ENCODE results near the gene ATP5F1D. TPM values are rescaled to one million over a fixed set of nuclear protein-coding genes. Genes with fewer than 3 reads are reported as not detected.

The ATP5F1D gene
- total RNA-seq, 1 donor from 2014 or later, result 172 TPM

DNA sequence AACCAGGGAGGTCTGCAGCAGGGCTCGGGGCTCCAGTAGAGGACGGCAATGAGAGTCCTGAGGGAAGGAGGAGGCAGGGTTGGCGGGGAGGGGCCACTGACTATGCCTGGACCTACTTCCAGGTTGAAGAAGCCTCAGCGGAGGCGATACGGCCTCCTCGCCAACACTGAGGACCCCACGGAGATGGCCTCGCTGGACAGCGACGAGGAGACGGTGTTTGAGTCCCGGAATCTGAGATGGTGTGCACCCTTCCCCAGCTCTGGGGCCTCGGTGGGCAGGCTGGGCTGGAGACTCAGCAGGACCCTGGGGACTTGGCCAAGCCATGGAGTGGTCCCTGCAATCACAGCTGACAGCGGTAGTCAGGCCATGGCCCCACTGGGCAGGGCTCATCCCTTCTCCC, 35.5 kb downstream of the ATP5F1D start:
- intact Hi-C loops (cut with micrococcal nuclease), result loop anchor here (5.0 kb wide), 2 partner anchors 80 to 535 kb away; partner anchors contain the start of gene ATP8B3
- Mint-ChIP-seq H3K36me3 (ENCODE audit: low read depth) (peaks cover 49% of the 10 kb centered on the region), H3K4me3 (peak overlapping the region; percentile 84), H3K9me3 (no peaks in the 10 kb centered on the region), H3K27me3 (peaks cover 3% of the 10 kb centered on the region), H3K27ac (peak overlapping the region; percentile 85), H3K4me1 (peaks cover 35% of the 10 kb centered on the region)
- no peak for DNase-seq
- ChIA-PET POLR2A (interaction anchor here (1.1 to 1.6 kb wide), 2 partner anchors 8 to 106 kb away, joined by 3 to 13 read pairs; partner anchors contain the start of gene CIRBP), CTCF (interaction anchor here (1.7 to 3.5 kb wide), 2 partner anchors 33 to 95 kb away, joined by 11 to 27 read pairs; no protein-coding TSS in a partner anchor)
- no peak for ATAC-seq (ENCODE audit: low read depth)
- TF ChIP-seq, protein P1, sequence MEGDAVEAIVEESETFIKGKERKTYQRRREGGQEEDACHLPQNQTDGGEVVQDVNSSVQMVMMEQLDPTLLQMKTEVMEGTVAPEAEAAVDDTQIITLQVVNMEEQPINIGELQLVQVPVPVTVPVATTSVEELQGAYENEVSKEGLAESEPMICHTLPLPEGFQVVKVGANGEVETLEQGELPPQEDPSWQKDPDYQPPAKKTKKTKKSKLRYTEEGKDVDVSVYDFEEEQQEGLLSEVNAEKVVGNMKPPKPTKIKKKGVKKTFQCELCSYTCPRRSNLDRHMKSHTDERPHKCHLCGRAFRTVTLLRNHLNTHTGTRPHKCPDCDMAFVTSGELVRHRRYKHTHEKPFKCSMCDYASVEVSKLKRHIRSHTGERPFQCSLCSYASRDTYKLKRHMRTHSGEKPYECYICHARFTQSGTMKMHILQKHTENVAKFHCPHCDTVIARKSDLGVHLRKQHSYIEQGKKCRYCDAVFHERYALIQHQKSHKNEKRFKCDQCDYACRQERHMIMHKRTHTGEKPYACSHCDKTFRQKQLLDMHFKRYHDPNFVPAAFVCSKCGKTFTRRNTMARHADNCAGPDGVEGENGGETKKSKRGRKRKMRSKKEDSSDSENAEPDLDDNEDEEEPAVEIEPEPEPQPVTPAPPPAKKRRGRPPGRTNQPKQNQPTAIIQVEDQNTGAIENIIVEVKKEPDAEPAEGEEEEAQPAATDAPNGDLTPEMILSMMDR (IDR thresholded peaks at IDR 0.05), result no peak

DNA sequence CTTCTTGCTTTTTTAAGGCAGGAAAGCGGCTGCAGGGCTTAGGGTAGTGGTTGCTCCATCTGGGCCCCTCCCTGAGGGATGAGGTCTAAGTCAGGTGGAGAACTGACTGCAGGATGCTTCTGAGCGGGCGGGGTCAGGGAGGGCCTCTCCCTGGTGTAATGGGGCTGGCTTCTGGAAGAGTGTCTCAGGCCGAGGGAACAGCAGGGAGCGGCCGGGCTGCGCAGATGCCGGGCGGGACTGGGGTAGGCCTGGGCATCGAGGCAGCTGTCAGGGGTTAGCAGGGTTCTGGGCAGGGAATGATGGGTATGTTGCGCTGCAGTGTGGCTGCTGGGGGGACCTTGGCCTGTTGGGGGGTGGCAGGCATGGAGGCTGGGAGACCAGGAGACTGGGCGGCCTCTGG, 36.5 kb downstream of the ATP5F1D start:
- CTCF ChIA-PET, result interaction anchor here (1.7 to 3.5 kb wide), 2 partner anchors 34 to 94 kb away, joined by 11 to 27 read pairs; no protein-coding TSS in a partner anchor
- no peak overlapping the region for H3K27ac Mint-ChIP-seq

DNA sequence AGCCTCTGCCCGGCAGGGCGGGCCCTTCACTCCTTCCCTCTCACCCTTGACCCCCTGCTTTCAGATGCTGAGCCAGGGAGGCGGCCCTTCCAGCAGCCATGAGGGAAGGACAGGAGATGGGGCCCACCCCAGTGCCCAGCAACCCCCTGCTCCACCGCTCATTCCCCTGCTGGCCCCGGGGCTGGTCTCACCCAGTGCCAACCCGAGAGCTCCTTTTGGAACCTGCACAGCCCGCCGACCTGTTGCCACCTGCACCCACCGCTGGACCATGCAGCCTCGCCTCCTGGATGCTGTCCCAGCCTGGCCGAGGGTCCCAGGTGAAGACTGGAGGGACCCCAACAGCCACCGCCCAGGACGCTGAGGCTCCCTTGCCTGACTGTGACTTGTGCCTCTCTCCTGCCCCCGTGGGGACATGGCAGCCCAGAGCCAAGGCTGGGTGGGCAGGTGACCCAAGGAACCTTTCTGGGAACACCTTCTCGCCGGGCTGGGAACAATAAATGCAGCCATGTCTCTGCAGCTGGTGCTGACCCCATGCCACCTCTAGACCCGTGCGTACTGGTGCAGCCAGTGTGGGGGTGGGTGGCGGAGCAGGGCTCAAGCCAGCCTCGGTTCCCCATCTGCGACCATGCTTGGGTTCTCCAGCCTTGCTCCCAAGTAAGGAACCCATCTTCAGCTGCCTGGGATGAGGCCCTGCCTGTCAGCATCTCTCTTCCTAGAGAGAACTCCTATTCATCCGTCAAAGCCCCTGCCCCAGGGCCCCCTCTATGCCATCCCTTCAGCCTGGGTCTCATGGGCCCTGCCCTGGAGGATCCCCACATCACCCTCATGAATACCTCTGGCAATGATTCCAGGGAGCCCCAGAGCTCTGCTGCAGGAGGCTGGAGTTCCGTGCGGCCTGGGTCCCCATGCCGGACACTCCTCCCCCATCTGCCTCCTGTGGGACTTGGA, 37.4 kb downstream of the ATP5F1D start:
- Mint-ChIP-seq H3K9me3 (no peaks in the 10 kb centered on the region), H3K27ac (no peak overlapping the region), H3K4me3 (no peak overlapping the region), H3K36me3 (ENCODE audit: low read depth) (peaks cover 31% of the 10 kb centered on the region), H3K27me3 (peaks cover 7% of the 10 kb centered on the region), H3K4me1 (peaks cover 19% of the 10 kb centered on the region)
- no peak for DNase-seq
- POLR2A ChIA-PET, result interaction anchor here (0.6 to 3.0 kb wide), 9 partner anchors 10 to 1738 kb away, joined by 3 to 23 read pairs (median 5); partner anchors contain the start of gene CIRBP
- ATAC-seq (ENCODE audit: low read depth), result no peak
- TF ChIP-seq, protein P1 (IDR thresholded peaks at IDR 0.05), result no peak
- CTCF ChIA-PET, result interaction anchor here (0.6 to 3.5 kb wide), 7 partner anchors 35 to 166 kb away, joined by 3 to 27 read pairs (median 4); no protein-coding TSS in a partner anchor
- intact Hi-C loops (cut with micrococcal nuclease), result loop anchor here (1.0 to 5.0 kb wide), 4 partner anchors 78 to 533 kb away; partner anchors contain the start of genes ATP8B3 and DAZAP1

More for the DNA sequence above, 36.5 kb downstream of the ATP5F1D start:
- POLR2A ChIA-PET, result interaction anchor here (0.6 to 3.0 kb wide), 3 partner anchors 9 to 54 kb away, joined by 6 to 23 read pairs (median 13); partner anchors contain the start of gene CIRBP
- no peak overlapping the region for H3K4me3 Mint-ChIP-seq
- TF ChIP-seq, protein P1 (IDR thresholded peaks at IDR 0.05), result no peak
- DNase-seq (no peak), ATAC-seq (ENCODE audit: low read depth) (no peak)
- intact Hi-C loops (cut with micrococcal nuclease), result loop anchor here (2.0 to 5.0 kb wide), 3 partner anchors 79 to 534 kb away; partner anchors contain the start of genes ATP8B3 and DAZAP1
- peaks cover 26% of the 10 kb centered on the region for H3K4me1 Mint-ChIP-seq
- no peaks in the 10 kb centered on the region for H3K9me3 Mint-ChIP-seq
- H3K27me3 Mint-ChIP-seq, result peaks cover 4% of the 10 kb centered on the region
- H3K36me3 Mint-ChIP-seq (ENCODE audit: low read depth), result peaks cover 40% of the 10 kb centered on the region

DNA sequence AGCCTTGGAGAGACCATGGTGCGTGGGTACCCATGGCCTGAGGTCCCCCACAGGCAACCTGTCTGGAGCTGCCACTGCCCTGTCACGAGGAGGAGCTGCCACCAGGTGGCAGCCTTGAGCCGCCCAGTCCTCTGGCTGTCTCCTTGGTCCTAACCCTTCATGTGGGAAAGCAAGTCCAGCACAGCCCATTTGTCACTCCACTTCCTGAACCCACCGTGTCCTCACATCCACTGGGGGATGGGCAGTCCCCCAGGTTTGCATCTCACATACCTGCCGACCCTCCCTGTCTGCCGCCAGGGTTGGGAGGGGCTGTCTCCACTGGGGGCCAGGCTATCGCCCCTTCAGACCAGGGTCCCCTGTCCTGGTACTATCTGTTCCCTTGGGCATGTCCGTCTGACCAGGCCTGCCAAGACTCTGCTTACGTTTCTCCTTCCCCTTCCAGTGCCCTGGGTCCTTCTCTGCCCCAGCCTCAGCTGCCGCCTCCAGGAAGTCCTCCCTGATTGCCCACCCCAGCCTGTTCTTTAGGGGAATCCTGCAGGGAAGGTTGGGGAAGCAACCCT, 38.3 kb downstream of the ATP5F1D start:
- intact Hi-C loops (cut with micrococcal nuclease), result loop anchor here (1.0 to 5.0 kb wide), 4 partner anchors 77 to 532 kb away; partner anchors contain the start of genes ATP8B3 and DAZAP1
- Mint-ChIP-seq H3K4me1 (peaks cover 18% of the 10 kb centered on the region), H3K27me3 (peaks cover 16% of the 10 kb centered on the region), H3K4me3 (peak overlapping the region; percentile 38), H3K27ac (no peak overlapping the region), H3K9me3 (no peaks in the 10 kb centered on the region), H3K36me3 (ENCODE audit: low read depth) (peaks cover 27% of the 10 kb centered on the region)
- TF ChIP-seq, protein P1 (IDR thresholded peaks at IDR 0.05), result peak; percentile 40
- peak; percentile 14 for ATAC-seq (ENCODE audit: low read depth)
- ChIA-PET CTCF (interaction anchor here (0.6 to 3.5 kb wide), 7 partner anchors 36 to 165 kb away, joined by 3 to 27 read pairs (median 4); no protein-coding TSS in a partner anchor), POLR2A (interaction anchor here (0.6 to 3.0 kb wide), 9 partner anchors 11 to 1737 kb away, joined by 3 to 23 read pairs (median 5); partner anchors contain the start of gene CIRBP)
- peak; percentile 77 for DNase-seq
